ENCODE data around the gene ARRB1. TPM values are rescaled to one million over a fixed set of nuclear protein-coding genes. Genes with fewer than 3 reads are reported as not detected.

The ARRB1 gene
- total RNA-seq = 27.1 and 33.2 TPM in 2 replicates

- TF ChIP-seq CTCF (IDR thresholded peaks at IDR 0.05; ENCODE audit: insufficient read depth, low read depth, low read length) = no peak
- no peak for DNase-seq (ENCODE audit: low read depth)
- peak within 1 kb of the TSS; percentile 76 for H3K4me3 ChIP-seq (ENCODE audit: low read depth, low read length)
Observed at GRCh38 chr11:75351541-75351790, at the start of gene ARRB1. TSS of gene ARRB1 (minus strand) at chr11:75351661. CDS start at chr11:75351607, 54 bp downstream.

GRCh38 chr11:75400146-75400865 lies 48.8 kb upstream of the ARRB1 start:
- no peak for TF ChIP-seq CTCF (IDR thresholded peaks at IDR 0.05; ENCODE audit: insufficient read depth, low read depth, low read length)
- H3K4me3 ChIP-seq (ENCODE audit: low read depth, low read length) = peak overlapping the region; percentile 81
- DNase-seq (ENCODE audit: low read depth) = peak; percentile 28

GRCh38 chr11:75399344-75400145 lies 48.1 kb upstream of the ARRB1 start, which contains the start of gene RPS3:
TSS of gene RPS3 (plus strand) at chr11:75399518. CDS start at chr11:75399548, 30 bp downstream.
- H3K4me3 ChIP-seq (ENCODE audit: low read depth, low read length) = peak within 1 kb of the TSS; percentile 81
- DNase-seq (ENCODE audit: low read depth) = peak; percentile 93
- peak; percentile 8 for TF ChIP-seq CTCF (IDR thresholded peaks at IDR 0.05; ENCODE audit: insufficient read depth, low read depth, low read length)

- H3K4me3 ChIP-seq (ENCODE audit: low read depth, low read length) = no peak overlapping the region
- TF ChIP-seq CTCF (IDR thresholded peaks at IDR 0.05; ENCODE audit: insufficient read depth, low read depth, low read length) = no peak
- DNase-seq (ENCODE audit: low read depth) = no peak
Observed at GRCh38 chr11:75398906-75399305, 47.4 kb upstream of the ARRB1 start.

GRCh38 chr11:75394085-75394840 lies 42.8 kb upstream of the ARRB1 start:
- no peak for DNase-seq (ENCODE audit: low read depth)
- no peak for TF ChIP-seq CTCF (IDR thresholded peaks at IDR 0.05; ENCODE audit: insufficient read depth, low read depth, low read length)
- no peak overlapping the region for H3K4me3 ChIP-seq (ENCODE audit: low read depth, low read length)

GRCh38 chr11:75389925-75390324 lies 38.5 kb upstream of the ARRB1 start:
- TF ChIP-seq CTCF (IDR thresholded peaks at IDR 0.05; ENCODE audit: insufficient read depth, low read depth, low read length) = no peak
- no peak overlapping the region for H3K4me3 ChIP-seq (ENCODE audit: low read depth, low read length)
- no peak for DNase-seq (ENCODE audit: low read depth)

Measured in fibroblast of villous mesenchyme (primary cell).